ENCODE measurements around the gene MEIOB.
"Not testable (repeated sequence)": the region's sequence is repeated elsewhere in the genome, so short reads cannot be mapped to it uniquely, and the experiment has no call there.

Gene MEIOB

DNA sequence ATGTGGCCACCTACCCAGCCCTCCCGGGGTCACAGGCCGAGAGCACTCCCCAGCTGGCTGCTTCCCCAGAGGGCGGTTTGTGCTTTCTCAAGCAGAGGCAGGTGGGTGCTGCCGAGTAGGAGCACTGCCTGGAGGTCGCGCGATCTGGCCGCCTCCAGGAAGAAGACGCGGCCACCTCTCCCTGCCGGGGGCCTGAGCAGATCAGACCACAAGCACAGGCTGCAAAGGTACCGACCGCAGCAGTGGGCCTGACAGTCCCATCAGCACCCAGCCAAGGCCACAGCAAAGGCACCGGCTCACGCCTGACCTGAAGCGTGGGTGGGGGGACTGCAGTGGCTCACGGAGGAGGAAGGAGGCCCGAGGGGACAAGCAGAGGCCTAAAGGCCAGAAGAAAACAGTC lies 63.3 kb downstream of the MEIOB start:
- TF ChIP-seq, protein P1, sequence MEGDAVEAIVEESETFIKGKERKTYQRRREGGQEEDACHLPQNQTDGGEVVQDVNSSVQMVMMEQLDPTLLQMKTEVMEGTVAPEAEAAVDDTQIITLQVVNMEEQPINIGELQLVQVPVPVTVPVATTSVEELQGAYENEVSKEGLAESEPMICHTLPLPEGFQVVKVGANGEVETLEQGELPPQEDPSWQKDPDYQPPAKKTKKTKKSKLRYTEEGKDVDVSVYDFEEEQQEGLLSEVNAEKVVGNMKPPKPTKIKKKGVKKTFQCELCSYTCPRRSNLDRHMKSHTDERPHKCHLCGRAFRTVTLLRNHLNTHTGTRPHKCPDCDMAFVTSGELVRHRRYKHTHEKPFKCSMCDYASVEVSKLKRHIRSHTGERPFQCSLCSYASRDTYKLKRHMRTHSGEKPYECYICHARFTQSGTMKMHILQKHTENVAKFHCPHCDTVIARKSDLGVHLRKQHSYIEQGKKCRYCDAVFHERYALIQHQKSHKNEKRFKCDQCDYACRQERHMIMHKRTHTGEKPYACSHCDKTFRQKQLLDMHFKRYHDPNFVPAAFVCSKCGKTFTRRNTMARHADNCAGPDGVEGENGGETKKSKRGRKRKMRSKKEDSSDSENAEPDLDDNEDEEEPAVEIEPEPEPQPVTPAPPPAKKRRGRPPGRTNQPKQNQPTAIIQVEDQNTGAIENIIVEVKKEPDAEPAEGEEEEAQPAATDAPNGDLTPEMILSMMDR (IDR thresholded peaks at IDR 0.05; ENCODE audit: extremely low read depth, insufficient read depth, missing control alignments) = no peak
- in situ Hi-C loops (cut with MboI; ENCODE audit: low pct_unique_long_range_greater_than_20kb, low sequenced_read_pairs, unreplicated experiment) = no loop called here
- no peak for DNase-seq (ENCODE audit: low spot score)

- TF ChIP-seq, protein P1 (IDR thresholded peaks at IDR 0.05; ENCODE audit: extremely low read depth, insufficient read depth, missing control alignments) = no peak
- DNase-seq (ENCODE audit: low spot score) = no peak
- in situ Hi-C loops (cut with MboI; ENCODE audit: low pct_unique_long_range_greater_than_20kb, low sequenced_read_pairs, unreplicated experiment) = no loop called here
These were observed 64.3 kb downstream of the MEIOB start for GRCh38 chr16:1807626-1808025.

- TF ChIP-seq, protein P1 (IDR thresholded peaks at IDR 0.05; ENCODE audit: extremely low read depth, insufficient read depth, missing control alignments) = no peak
- in situ Hi-C loops (cut with MboI; ENCODE audit: low pct_unique_long_range_greater_than_20kb, low sequenced_read_pairs, unreplicated experiment) = no loop called here
- no peak for DNase-seq (ENCODE audit: low spot score)
These were observed 71.3 kb downstream of the MEIOB start for GRCh38 chr16:1800701-1801100.

- in situ Hi-C loops (cut with MboI; ENCODE audit: low pct_unique_long_range_greater_than_20kb, low sequenced_read_pairs, unreplicated experiment); DNase-seq (ENCODE audit: low spot score): not testable (repeated sequence)
These were observed 72.7 kb downstream of the MEIOB start for GRCh38 chr16:1799263-1799662.

- TF ChIP-seq, protein P1 (IDR thresholded peaks at IDR 0.05; ENCODE audit: extremely low read depth, insufficient read depth, missing control alignments) = no peak
- DNase-seq (ENCODE audit: low spot score) = no peak
- in situ Hi-C loops (cut with MboI; ENCODE audit: low pct_unique_long_range_greater_than_20kb, low sequenced_read_pairs, unreplicated experiment) = no loop called here
These were observed 76.9 kb downstream of the MEIOB start for GRCh38 chr16:1794908-1795666.

DNA sequence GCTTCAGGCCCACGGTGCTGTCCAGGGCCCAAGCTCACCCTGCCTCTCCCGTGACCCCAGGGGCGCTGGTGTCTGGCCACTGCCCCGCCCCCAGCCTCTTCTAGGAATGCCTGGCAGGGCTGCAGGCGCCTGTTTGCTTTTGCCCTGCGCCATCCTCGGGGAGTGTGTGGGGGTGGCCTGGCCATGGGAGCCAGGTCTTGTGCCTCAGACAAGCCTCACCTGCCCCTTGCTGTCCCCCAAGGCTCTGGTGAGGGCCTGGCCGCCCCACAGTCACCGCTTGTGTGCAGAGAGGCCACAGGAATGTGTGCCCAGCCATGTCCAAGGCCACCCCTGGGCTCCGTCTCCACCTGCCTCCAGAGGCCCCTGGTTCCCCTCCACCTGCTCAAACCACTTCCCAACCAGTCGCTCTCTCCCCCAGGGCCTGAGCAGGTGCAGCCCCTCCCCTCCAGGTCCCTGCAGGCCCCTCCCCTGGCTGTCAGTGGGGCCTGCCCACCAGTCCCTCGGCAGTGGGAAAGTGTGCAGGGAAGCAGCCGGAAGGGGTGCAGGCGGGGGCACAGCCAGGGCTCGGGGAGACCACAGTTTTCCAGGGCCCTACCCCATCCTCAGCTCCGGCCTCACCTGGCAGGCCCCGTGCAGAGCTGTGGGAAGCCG lies 77.6 kb downstream of the MEIOB start:
- no peak for DNase-seq (ENCODE audit: low spot score)
- in situ Hi-C loops (cut with MboI; ENCODE audit: low pct_unique_long_range_greater_than_20kb, low sequenced_read_pairs, unreplicated experiment) = no loop called here
- TF ChIP-seq, protein P1 (IDR thresholded peaks at IDR 0.05; ENCODE audit: extremely low read depth, insufficient read depth, missing control alignments) = no peak

DNA sequence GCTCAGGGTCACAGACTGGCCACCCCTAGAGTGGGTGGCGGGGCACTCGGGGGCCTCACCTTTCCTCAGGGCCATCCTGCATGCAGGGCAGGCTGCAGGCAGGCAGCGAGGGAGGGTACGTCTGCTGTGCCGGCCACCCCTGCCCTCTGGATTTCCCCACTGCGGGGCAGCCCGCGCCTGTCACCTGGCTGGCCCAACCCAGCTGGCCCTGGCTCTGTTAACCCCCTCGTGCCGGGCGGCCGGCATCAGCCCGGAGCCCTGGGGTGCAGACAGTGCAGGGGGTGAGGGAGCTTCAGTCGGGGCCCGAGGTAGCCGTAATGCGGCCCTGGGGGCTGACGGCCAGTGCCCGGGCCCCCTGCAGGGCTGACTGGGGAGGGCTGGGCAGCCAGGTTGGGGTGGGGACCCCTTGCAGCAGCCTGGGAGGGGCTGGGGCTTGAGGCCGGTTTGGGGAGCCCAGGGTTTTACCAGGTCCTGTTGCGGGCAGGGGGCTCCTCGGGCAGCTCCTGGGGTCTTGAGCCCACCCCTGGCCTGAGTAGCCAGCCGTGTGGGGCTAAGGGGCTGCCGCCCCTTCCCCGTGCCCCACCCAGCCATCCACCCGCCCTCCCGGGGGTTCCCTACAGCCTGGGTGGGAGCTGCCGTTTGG lies 78.3 kb downstream of the MEIOB start, which contains the start of gene IGFALS:
Gene IGFALS (minus strand): TSS at position 128 of the 643 bp plus-strand sequence. CDS start 53 bp downstream, at position 75.
- TF ChIP-seq, protein P1 (IDR thresholded peaks at IDR 0.05; ENCODE audit: extremely low read depth, insufficient read depth, missing control alignments) = no peak
- in situ Hi-C loops (cut with MboI; ENCODE audit: low pct_unique_long_range_greater_than_20kb, low sequenced_read_pairs, unreplicated experiment) = no loop called here
- no peak for DNase-seq (ENCODE audit: low spot score)

Measured in GM13977 (cell line).